ENCODE measurements around the gene GKAP1. TPM values are rescaled to one million over a fixed set of nuclear protein-coding genes. Genes with fewer than 3 reads are reported as not detected.
"Not testable (repeated sequence)": the region's sequence is repeated elsewhere in the genome, so short reads cannot be mapped to it uniquely, and the experiment has no call there.

The GKAP1 gene
- total RNA-seq, 1 donor from 2014 or later, result 14.0 TPM

- DNase-seq (ENCODE audit: low spot score), result not testable (repeated sequence)
Measured at GRCh38 chr9:83728591-83729368, 88.8 kb downstream of the GKAP1 start.

- no peak for DNase-seq (ENCODE audit: low spot score)
Measured at GRCh38 chr9:83724436-83724835, 93.1 kb downstream of the GKAP1 start.

- DNase-seq (ENCODE audit: low spot score), result no peak
Measured at GRCh38 chr9:83722726-83723495, 94.7 kb downstream of the GKAP1 start.

GRCh38 chr9:83721509-83721908 lies 96.1 kb downstream of the GKAP1 start:
- no peak for DNase-seq (ENCODE audit: low spot score)

GRCh38 chr9:83715794-83716193 lies 101.8 kb downstream of the GKAP1 start:
- DNase-seq (ENCODE audit: low spot score), result no peak

- DNase-seq (ENCODE audit: low spot score), result no peak
Measured at GRCh38 chr9:83715221-83715620, 102.3 kb downstream of the GKAP1 start.

GRCh38 chr9:83714329-83714728 lies 103.2 kb downstream of the GKAP1 start:
- no peak for DNase-seq (ENCODE audit: low spot score)

- peak; percentile 70 for DNase-seq (ENCODE audit: low spot score)
Measured at GRCh38 chr9:83708515-83709158, 108.9 kb downstream of the GKAP1 start.

- DNase-seq (ENCODE audit: low spot score), result peak; percentile 96
Measured at GRCh38 chr9:83707768-83708514, 109.6 kb downstream of the GKAP1 start, which contains the start of gene UBQLN1. Gene UBQLN1 (minus strand): TSS chr9:83707958. CDS start chr9:83707679, 279 bp downstream.

GRCh38 chr9:83707518-83707767 lies 110.1 kb downstream of the GKAP1 start:
- DNase-seq (ENCODE audit: low spot score), result no peak

- peak; percentile 16 for DNase-seq (ENCODE audit: low spot score)
Measured at GRCh38 chr9:83706676-83707517, 110.7 kb downstream of the GKAP1 start.

GRCh38 chr9:83705219-83705651 lies 112.3 kb downstream of the GKAP1 start:
- not testable (repeated sequence) for DNase-seq (ENCODE audit: low spot score)

- DNase-seq (ENCODE audit: low spot score), result no peak
Measured at GRCh38 chr9:83701769-83702168, 115.8 kb downstream of the GKAP1 start.

- no peak for DNase-seq (ENCODE audit: low spot score)
Measured at GRCh38 chr9:83701286-83701685, 116.3 kb downstream of the GKAP1 start.

GRCh38 chr9:83699615-83700014 lies 118.0 kb downstream of the GKAP1 start:
- DNase-seq (ENCODE audit: low spot score), result no peak

- no peak for DNase-seq (ENCODE audit: low spot score)
Measured at GRCh38 chr9:83698976-83699585, 118.5 kb downstream of the GKAP1 start.

- DNase-seq (ENCODE audit: low spot score), result no peak
Measured at GRCh38 chr9:83691492-83691891, 126.1 kb downstream of the GKAP1 start.

Measured in mucosa of gallbladder (tissue), 1 donor.